HepG2 (cell line): ENCODE measurements around the gene OR2V2. TPM values are rescaled to one million over a fixed set of nuclear protein-coding genes. Genes with fewer than 3 reads are reported as not detected.

ENCODE experiments used
- EP300 ChIP-seq, 3 experiments: sonication (generic) in 1 of 3; formaldehyde crosslinking in 1 of 3; IDR thresholded peaks; 2 replicates each; pipeline versions ENCODE4 v1.5.1 to v1.6.1; 2011 to 2020; ENCODE audit warnings: low read depth in 2 of 3, low read length in 2 of 3, borderline replicate concordance in 1 of 3, improper control_type of control experiment in 1 of 3, mild to moderate bottlenecking in 1 of 3, missing genetic modification reagents in 1 of 3, moderate library complexity in 1 of 3
- MAFG ChIP-seq: sonication (generic); formaldehyde crosslinking; IDR thresholded peaks from 2 replicates; pipeline ENCODE4 v1.5.1; 2020; ENCODE audit warnings: mild to moderate bottlenecking, missing genetic modification reagents
- MED13 ChIP-seq: sonication (generic); formaldehyde crosslinking; IDR thresholded peaks from 2 replicates; pipeline ENCODE4 v1.5.0; 2020; ENCODE audit warnings: missing genetic modification reagents
- NR2F2 ChIP-seq: IDR thresholded peaks from 2 replicates; pipeline ENCODE4 v1.6.1; 2012; ENCODE audit warnings: low read depth, inconsistent platforms, borderline replicate concordance
- ZBTB20 ChIP-seq: sonication (generic); formaldehyde crosslinking; IDR thresholded peaks from 2 replicates; pipeline ENCODE4 v1.8.1; 2023; ENCODE audit warnings: missing genetic modification reagents, low read depth, mild to moderate bottlenecking, borderline replicate concordance
- ZBTB7B ChIP-seq: sonication (generic); formaldehyde crosslinking; IDR thresholded peaks from 2 replicates; pipeline ENCODE4 v1.4.0; 2020; ENCODE audit warnings: missing genetic modification reagents
- ZNF772 ChIP-seq: sonication (generic); formaldehyde crosslinking; IDR thresholded peaks from 2 replicates; pipeline ENCODE4 v1.5.0; 2020; ENCODE audit warnings: mild to moderate bottlenecking, missing genetic modification reagents
- polyA plus RNA-seq, 8 experiments: library from polyadenylated mRNA; depleted of rRNA in 3 of 8; stranded (reverse) in 7 of 8; unstranded in 1 of 8; fragments of >200 nt; fragmentation: Illumina TruSeq in 4 of 8; extraction: Trizol in 4 of 8; gene quantifications; 2 replicates each; pipeline versions ENCODE4 v1.2.1 to v1.2.3, GENCODE V29; 2011 to 2016; ENCODE audit warnings: low read depth in 4 of 8, missing spikeins in 1 of 8, mixed read lengths in 1 of 8; ENCODE audit not compliant: insufficient read depth in 1 of 8
- total RNA-seq, 5 experiments: library from RNA; depleted of rRNA; stranded (reverse); fragments of >200 nt; fragmentation: Illumina TruSeq; extraction: Trizol; gene quantifications; 2 replicates each; pipeline ENCODE4 v1.2.3, GENCODE V29; 2016; ENCODE audit warnings: low read depth in 1 of 5
- TF ChIP-seq, protein P1 (sequence below): fragments of 450-650 bp; IDR thresholded peaks from 2 replicates; pipeline ENCODE4 v1.6.1; 2017; ENCODE audit warnings: mild to moderate bottlenecking
- TF ChIP-seq, protein P2 (sequence below): sonication (generic); formaldehyde crosslinking; IDR thresholded peaks from 2 replicates; pipeline ENCODE4 v1.5.0; 2020; ENCODE audit warnings: missing genetic modification reagents, mild to moderate bottlenecking, borderline replicate concordance
- TF ChIP-seq, protein P3 (sequence below): sonication (generic); formaldehyde crosslinking; IDR thresholded peaks from 2 replicates; pipeline ENCODE4 v1.4.0; 2020; ENCODE audit warnings: missing genetic modification reagents
- TF ChIP-seq, protein P4 (sequence below): sonication (generic); formaldehyde crosslinking; IDR thresholded peaks from 2 replicates; pipeline ENCODE4 v1.4.0; 2020; ENCODE audit warnings: mild to moderate bottlenecking, missing genetic modification reagents
- TF ChIP-seq, protein P5 (sequence below): sonication (generic); formaldehyde crosslinking; IDR thresholded peaks from 2 replicates; pipeline ENCODE4 v1.5.1; 2020; ENCODE audit warnings: mild to moderate bottlenecking, missing genetic modification reagents, borderline replicate concordance

OR2V2 gene
- total and polyA plus RNA-seq, 2 of the 13 experiments (the other 11 are each of a cell fraction or from before 2014, with no cell fraction given), result not detected

DNA sequence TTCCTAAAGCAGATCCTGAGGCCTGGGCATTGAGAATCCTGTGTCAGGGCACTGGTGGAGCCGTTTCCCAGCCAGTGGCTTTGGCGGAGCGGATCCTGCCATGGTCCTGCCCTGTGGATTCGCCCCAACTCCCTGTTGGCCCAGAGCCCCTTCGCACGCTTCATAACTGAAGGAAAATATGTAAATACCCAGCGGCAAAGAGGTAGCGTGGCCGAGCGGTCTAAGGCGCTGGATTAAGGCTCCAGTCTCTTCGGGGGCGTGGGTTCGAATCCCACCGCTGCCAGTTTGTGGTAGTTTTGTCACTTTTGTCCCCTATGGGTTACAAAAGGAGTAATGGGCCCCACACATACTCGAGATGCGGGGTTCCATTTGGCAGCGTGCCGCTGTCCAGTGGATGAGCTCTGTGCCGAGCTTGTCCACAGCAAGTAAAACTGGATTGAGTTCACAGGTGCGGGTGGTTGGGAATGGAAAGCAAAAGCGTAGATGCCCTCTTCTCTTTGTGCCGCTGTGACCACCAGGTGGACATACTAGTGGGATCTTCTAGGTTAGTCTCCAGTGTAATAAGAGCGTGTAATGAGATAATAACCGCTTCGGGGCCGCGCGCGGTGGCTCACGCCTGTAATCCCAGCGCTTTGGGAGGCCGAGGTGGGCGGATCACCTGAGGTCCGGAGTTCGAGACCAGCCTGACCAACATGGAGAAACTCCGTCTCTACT lies 40.3 kb downstream of the OR2V2 start (continued):
- peak; percentile 51; the same call in 1 of the 2 replicates for TF ChIP-seq NR2F2
- TF ChIP-seq ZNF772 (CRISPR knock-in tag), result peak; percentile 67
- TF ChIP-seq, protein P1, sequence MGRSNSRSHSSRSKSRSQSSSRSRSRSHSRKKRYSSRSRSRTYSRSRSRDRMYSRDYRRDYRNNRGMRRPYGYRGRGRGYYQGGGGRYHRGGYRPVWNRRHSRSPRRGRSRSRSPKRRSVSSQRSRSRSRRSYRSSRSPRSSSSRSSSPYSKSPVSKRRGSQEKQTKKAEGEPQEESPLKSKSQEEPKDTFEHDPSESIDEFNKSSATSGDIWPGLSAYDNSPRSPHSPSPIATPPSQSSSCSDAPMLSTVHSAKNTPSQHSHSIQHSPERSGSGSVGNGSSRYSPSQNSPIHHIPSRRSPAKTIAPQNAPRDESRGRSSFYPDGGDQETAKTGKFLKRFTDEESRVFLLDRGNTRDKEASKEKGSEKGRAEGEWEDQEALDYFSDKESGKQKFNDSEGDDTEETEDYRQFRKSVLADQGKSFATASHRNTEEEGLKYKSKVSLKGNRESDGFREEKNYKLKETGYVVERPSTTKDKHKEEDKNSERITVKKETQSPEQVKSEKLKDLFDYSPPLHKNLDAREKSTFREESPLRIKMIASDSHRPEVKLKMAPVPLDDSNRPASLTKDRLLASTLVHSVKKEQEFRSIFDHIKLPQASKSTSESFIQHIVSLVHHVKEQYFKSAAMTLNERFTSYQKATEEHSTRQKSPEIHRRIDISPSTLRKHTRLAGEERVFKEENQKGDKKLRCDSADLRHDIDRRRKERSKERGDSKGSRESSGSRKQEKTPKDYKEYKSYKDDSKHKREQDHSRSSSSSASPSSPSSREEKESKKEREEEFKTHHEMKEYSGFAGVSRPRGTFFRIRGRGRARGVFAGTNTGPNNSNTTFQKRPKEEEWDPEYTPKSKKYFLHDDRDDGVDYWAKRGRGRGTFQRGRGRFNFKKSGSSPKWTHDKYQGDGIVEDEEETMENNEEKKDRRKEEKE, result no peak
- TF ChIP-seq, protein P2, sequence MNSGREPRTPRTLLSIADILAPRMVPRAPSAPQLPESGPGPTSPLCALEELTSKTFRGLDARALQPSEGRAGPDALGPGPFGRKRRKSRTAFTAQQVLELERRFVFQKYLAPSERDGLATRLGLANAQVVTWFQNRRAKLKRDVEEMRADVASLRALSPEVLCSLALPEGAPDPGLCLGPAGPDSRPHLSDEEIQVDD (CRISPR knock-in tag), result 0 out of 2 replicates have a peak, but pooled peaks have one; percentile 61
- peak in 1 of 2 experiments; percentile 12; a peak in 1 of 4 replicates for TF ChIP-seq EP300 (IDR thresholded peaks at IDR 0.05; ENCODE audit: low read depth in 2 of 2, low read length in 2 of 2)
- TF ChIP-seq EP300 (CRISPR knock-in tag; IDR thresholded peaks at IDR 0.05; ENCODE audit: borderline replicate concordance), result no peak
- TF ChIP-seq, protein P3, sequence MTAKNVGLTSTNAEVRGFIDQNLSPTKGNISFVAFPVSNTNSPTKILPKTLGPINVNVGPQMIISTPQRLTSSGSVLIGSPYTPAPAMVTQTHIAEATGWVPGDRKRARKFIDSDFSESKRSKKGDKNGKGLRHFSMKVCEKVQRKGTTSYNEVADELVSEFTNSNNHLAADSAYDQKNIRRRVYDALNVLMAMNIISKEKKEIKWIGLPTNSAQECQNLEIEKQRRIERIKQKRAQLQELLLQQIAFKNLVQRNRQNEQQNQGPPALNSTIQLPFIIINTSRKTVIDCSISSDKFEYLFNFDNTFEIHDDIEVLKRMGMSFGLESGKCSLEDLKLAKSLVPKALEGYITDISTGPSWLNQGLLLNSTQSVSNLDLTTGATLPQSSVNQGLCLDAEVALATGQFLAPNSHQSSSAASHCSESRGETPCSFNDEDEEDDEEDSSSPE (CRISPR knock-in tag), result no peak; the same call in 1 of the 2 replicates
- TF ChIP-seq, protein P4, sequence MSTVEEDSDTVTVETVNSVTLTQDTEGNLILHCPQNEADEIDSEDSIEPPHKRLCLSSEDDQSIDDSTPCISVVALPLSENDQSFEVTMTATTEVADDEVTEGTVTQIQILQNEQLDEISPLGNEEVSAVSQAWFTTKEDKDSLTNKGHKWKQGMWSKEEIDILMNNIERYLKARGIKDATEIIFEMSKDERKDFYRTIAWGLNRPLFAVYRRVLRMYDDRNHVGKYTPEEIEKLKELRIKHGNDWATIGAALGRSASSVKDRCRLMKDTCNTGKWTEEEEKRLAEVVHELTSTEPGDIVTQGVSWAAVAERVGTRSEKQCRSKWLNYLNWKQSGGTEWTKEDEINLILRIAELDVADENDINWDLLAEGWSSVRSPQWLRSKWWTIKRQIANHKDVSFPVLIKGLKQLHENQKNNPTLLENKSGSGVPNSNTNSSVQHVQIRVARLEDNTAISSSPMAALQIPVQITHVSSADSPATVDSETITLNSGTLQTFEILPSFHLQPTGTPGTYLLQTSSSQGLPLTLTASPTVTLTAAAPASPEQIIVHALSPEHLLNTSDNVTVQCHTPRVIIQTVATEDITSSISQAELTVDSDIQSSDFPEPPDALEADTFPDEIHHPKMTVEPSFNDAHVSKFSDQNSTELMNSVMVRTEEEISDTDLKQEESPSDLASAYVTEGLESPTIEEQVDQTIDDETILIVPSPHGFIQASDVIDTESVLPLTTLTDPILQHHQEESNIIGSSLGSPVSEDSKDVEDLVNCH (CRISPR knock-in tag), result 0 out of 2 replicates have a peak, but pooled peaks have one; percentile 61
- TF ChIP-seq ZBTB7B (CRISPR knock-in tag), result peak; percentile 69
- no peak for TF ChIP-seq MAFG (CRISPR knock-in tag)
- TF ChIP-seq, protein P5, sequence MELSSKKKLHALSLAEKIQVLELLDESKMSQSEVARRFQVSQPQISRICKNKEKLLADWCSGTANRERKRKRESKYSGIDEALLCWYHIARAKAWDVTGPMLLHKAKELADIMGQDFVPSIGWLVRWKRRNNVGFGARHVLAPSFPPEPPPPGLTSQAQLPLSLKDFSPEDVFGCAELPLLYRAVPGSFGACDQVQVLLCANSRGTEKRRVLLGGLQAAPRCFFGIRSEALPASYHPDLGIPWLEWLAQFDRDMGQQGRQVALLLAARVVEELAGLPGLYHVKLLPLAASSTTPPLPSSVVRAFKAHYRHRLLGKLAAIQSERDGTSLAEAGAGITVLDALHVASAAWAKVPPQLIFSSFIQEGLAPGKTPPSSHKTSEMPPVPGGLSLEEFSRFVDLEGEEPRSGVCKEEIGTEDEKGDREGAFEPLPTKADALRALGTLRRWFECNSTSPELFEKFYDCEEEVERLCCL (CRISPR knock-in tag), result 0 out of 2 replicates have a peak, but pooled peaks have one; percentile 59
- TF ChIP-seq ZBTB20 (CRISPR knock-in tag), result peak; percentile 77; the same call in 1 of the 2 replicates
- 0 out of 2 replicates have a peak, but pooled peaks have one; percentile 29 for TF ChIP-seq MED13 (CRISPR knock-in tag)
